IMR-90 (cell line): Measurements from ENCODE around the gene MYO5A.
"Not testable (repeated sequence)": the region's sequence is repeated elsewhere in the genome, so short reads cannot be mapped to it uniquely, and the experiment has no call there.

Source experiments
- POLR2A ChIP-seq: IDR thresholded peaks from 2 replicates; pipeline ENCODE4 v1.6.1; 2012; ENCODE audit warnings: mild to moderate bottlenecking, low read depth, low read length
- RFX5 ChIP-seq: IDR thresholded peaks from 2 replicates; pipeline ENCODE4 v1.8.0; 2012; ENCODE audit warnings: low read depth, mild to moderate bottlenecking, low read length, moderate library complexity

DNA sequence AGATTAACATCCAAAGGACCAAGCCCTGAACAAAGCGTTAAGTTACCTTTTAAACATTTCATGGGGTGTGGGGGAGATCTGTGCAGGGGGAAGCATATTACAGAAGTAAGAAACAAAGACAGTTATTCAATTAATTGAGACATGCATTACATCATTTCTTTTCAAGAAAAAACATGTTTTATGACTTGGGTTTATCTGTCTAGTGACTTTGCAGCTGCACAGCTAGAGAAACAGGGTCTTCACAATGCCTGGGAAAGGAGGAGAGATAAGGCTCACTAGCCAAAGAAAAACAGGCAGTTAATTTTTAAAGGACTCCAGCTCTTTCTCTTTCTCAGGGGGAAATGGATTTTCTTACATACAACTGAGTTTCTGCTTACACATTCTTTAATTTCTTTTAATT lies 112.1 kb downstream of the MYO5A start:
- TF ChIP-seq RFX5, POLR2A: not testable (repeated sequence)
